OCI-LY1 (cell line): ENCODE measurements around the gene FRMD7.

Source experiments
- EZH2 ChIP-seq: fragments of 200-600 bp; sonication (generic), shearing (Covaris generic); IDR thresholded peaks from 2 replicates; pipeline ENCODE4 v1.8.0; 2017; ENCODE audit warnings: borderline replicate concordance, mixed run types, mild to moderate bottlenecking, antibody characterized with exemption, low read length, moderate library complexity, mixed read lengths
- TF ChIP-seq, protein P1 (sequence below): fragments of 200-600 bp; sonication (generic), shearing (Covaris generic); IDR thresholded peaks from 2 replicates; pipeline ENCODE4 v1.5.1; 2017; ENCODE audit warnings: mild to moderate bottlenecking, antibody characterized with exemption, low read length, moderate library complexity, mixed read lengths

DNA sequence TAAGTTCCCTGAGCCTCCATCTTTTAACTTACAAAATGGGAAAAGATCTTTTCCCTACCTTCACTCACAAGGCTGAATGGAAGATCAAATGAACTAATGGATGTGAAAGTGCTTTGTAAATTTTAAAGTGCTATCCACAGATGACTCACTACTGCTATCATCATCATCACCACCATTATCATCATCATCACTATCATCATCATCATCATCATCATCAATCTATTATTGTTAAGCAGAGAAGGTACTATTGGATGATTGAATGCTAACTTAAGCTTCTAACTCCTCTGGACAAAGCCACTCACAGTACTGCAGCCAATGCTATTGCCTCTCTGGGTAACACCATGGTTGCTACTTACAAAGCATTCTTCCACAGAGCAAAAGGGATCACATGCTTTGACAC lies 1.9 kb downstream of the FRMD7 start:
- TF ChIP-seq, protein P1, sequence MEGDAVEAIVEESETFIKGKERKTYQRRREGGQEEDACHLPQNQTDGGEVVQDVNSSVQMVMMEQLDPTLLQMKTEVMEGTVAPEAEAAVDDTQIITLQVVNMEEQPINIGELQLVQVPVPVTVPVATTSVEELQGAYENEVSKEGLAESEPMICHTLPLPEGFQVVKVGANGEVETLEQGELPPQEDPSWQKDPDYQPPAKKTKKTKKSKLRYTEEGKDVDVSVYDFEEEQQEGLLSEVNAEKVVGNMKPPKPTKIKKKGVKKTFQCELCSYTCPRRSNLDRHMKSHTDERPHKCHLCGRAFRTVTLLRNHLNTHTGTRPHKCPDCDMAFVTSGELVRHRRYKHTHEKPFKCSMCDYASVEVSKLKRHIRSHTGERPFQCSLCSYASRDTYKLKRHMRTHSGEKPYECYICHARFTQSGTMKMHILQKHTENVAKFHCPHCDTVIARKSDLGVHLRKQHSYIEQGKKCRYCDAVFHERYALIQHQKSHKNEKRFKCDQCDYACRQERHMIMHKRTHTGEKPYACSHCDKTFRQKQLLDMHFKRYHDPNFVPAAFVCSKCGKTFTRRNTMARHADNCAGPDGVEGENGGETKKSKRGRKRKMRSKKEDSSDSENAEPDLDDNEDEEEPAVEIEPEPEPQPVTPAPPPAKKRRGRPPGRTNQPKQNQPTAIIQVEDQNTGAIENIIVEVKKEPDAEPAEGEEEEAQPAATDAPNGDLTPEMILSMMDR, result no peak
- no peak for TF ChIP-seq EZH2
